A673 (cell line): ENCODE results near the gene TTLL11. TPM values are rescaled to one million over a fixed set of nuclear protein-coding genes. Genes with fewer than 3 reads are reported as not detected.

ENCODE experiments used
- BruUV-seq: library from RNA; stranded (reverse); fragments of 400-500 nt; replicated peaks from 2 replicates; lab custom pipeline; 2021; lab: Mats Ljungman, UMichigan
- CTCF ChIA-PET: fragments of 300-600 bp; sonication (Branson Sonifier 250); formaldehyde crosslinking; loops from one replicate; lab custom pipeline; 2022; ENCODE audit warnings: antibody characterized with exemption; lab: Charles Lee
- POLR2A ChIA-PET: fragments of 300-600 bp; sonication (Branson Sonifier 250); formaldehyde crosslinking; loops from one replicate; lab custom pipeline; 2022; ENCODE audit warnings: antibody characterized with exemption; ENCODE audit not compliant: low non-redundant PET; lab: Charles Lee
- DNase-seq: peaks from one replicate; pipeline ENCODE4 v3.0.0-alpha.2; 2015; ENCODE audit warnings: low spot score
- H3K27ac ChIP-seq: fragments of 200-600 bp; sonication (generic); 2 replicates; pipeline ENCODE4 v1.5.1; 2016; ENCODE audit warnings: mixed run types, low read depth, mild to moderate bottlenecking, mixed read lengths, antibody characterized with exemption, low read length; ENCODE audit not compliant: poor library complexity, severe bottlenecking
- H3K27me3 ChIP-seq: fragments of 200-600 bp; sonication (generic); replicated peaks from 2 replicates; pipeline ENCODE4 v1.6.1; 2017; ENCODE audit warnings: mixed run types, low read depth, mild to moderate bottlenecking, mixed read lengths, antibody characterized with exemption, low read length; ENCODE audit not compliant: insufficient read depth, poor library complexity
- H3K36me3 ChIP-seq: fragments of 200-600 bp; sonication (generic); 2 replicates; pipeline ENCODE4 v1.6.1; 2016; ENCODE audit warnings: mixed run types, mild to moderate bottlenecking, mixed read lengths, antibody characterized with exemption, low read length; ENCODE audit not compliant: insufficient read depth, poor library complexity, severe bottlenecking
- H3K4me1 ChIP-seq: fragments of 200-600 bp; sonication (generic); 2 replicates; pipeline ENCODE4 v1.6.1; 2017; ENCODE audit warnings: mixed run types, mild to moderate bottlenecking, mixed read lengths, antibody characterized with exemption, low read length; ENCODE audit not compliant: insufficient read depth, poor library complexity, severe bottlenecking
- H3K4me3 ChIP-seq: fragments of 200-600 bp; sonication (generic); 2 replicates; pipeline ENCODE4 v1.5.1; 2016; ENCODE audit warnings: low read depth, mixed run types, mild to moderate bottlenecking, mixed read lengths, low read length; ENCODE audit not compliant: poor library complexity, severe bottlenecking
- H3K9me3 ChIP-seq: fragments of 200-600 bp; sonication (generic); 2 replicates; pipeline ENCODE4 v1.6.1; 2016; ENCODE audit warnings: mixed run types, low read depth, mild to moderate bottlenecking, mixed read lengths, antibody characterized with exemption, low read length; ENCODE audit not compliant: poor library complexity, severe bottlenecking
- CTCF ChIP-seq: fragments of 300-800, 200-600 bp; sonication (generic); conservative IDR thresholded peaks from 2 replicates; pipeline ENCODE4 v1.5.1; 2017; ENCODE audit warnings: low read depth, mild to moderate bottlenecking, antibody characterized with exemption, low read length, moderate library complexity, mixed read lengths
- EZH2 ChIP-seq: fragments of 200-600 bp; sonication (generic); IDR thresholded peaks from 2 replicates; pipeline ENCODE4 v1.6.1; 2017; ENCODE audit warnings: borderline replicate concordance, low read depth, mild to moderate bottlenecking, mixed read lengths, antibody characterized with exemption, low read length; ENCODE audit not compliant: poor library complexity, severe bottlenecking
- intact Hi-C: fragments of 100-400 bp; cut with micrococcal nuclease; formaldehyde crosslinking; loops from one replicate; pipeline ENCODE4 v1.10.0; 2022; ENCODE audit not compliant: unreplicated experiment
- total RNA-seq: library from RNA; stranded (reverse); gene quantifications from 2 replicates; pipeline ENCODE4 v1.2.3, GENCODE V29; 2021

Gene TTLL11
- total RNA-seq, 1 experiment from 2014 or later, result 3.0 TPM

GRCh38 chr9:121830441-121831140 is 262.5 kb downstream of the TTLL11 start:
- Histone ChIP-seq H3K27me3 (no peaks in the 10 kb centered on the region), H3K36me3 (no peaks in the 10 kb centered on the region), H3K27ac (no peak overlapping the region), H3K9me3 (no peaks in the 10 kb centered on the region), H3K4me3 (no peak overlapping the region), H3K4me1 (no peaks in the 10 kb centered on the region)
- POLR2A ChIA-PET, result no interaction called here
- no peak for DNase-seq
- BruUV-seq, result no TSS peak
- intact Hi-C loops, result no loop called here
- TF ChIP-seq CTCF, result no peak
- TF ChIP-seq EZH2, result no peak
- CTCF ChIA-PET, result no interaction called here

- ChIA-PET POLR2A (no interaction called here), CTCF (no interaction called here)
- DNase-seq, result no peak
- H3K9me3 ChIP-seq, result no peaks in the 10 kb centered on the region
- no peak for TF ChIP-seq EZH2
- intact Hi-C loops, result no loop called here
- H3K36me3 ChIP-seq, result no peaks in the 10 kb centered on the region
- no TSS peak for BruUV-seq
- H3K27ac ChIP-seq, result no peak overlapping the region
- no peak overlapping the region for H3K4me3 ChIP-seq
- H3K4me1 ChIP-seq, result no peaks in the 10 kb centered on the region
- no peaks in the 10 kb centered on the region for H3K27me3 ChIP-seq
These were observed 265.7 kb downstream of the TTLL11 start for GRCh38 chr9:121827251-121827967.

GRCh38 chr9:121826711-121827110 is 266.4 kb downstream of the TTLL11 start:
- Histone ChIP-seq H3K9me3 (no peaks in the 10 kb centered on the region), H3K4me3 (no peak overlapping the region), H3K27me3 (no peaks in the 10 kb centered on the region), H3K27ac (no peak overlapping the region), H3K36me3 (no peaks in the 10 kb centered on the region), H3K4me1 (no peaks in the 10 kb centered on the region)
- ChIA-PET CTCF (no interaction called here), POLR2A (no interaction called here)
- intact Hi-C loops, result no loop called here
- DNase-seq, result no peak
- BruUV-seq, result no TSS peak
- TF ChIP-seq CTCF, result no peak
- TF ChIP-seq EZH2, result no peak
